SK-N-SH (cell line): Measurements from ENCODE around the gene SNX24.

Experiments used
- CTCF ChIP-seq: fragments of 200-600 bp; sonication (generic); IDR thresholded peaks from 2 replicates; pipeline ENCODE4 v1.6.1; 2017; ENCODE audit warnings: antibody characterized with exemption, mild to moderate bottlenecking, moderate library complexity
- ELF1 ChIP-seq: IDR thresholded peaks from 2 replicates; pipeline ENCODE4 v1.4.0; 2012
- NFIC ChIP-seq: IDR thresholded peaks from 2 replicates; pipeline ENCODE4 v1.4.0; 2012; ENCODE audit warnings: borderline replicate concordance
- RAD21 ChIP-seq: IDR thresholded peaks from 2 replicates; pipeline ENCODE4 v1.6.1; 2012; ENCODE audit warnings: mild to moderate bottlenecking, low read length
- SIN3A ChIP-seq: IDR thresholded peaks from 2 replicates; pipeline ENCODE4 v1.6.1; 2012; ENCODE audit warnings: low read depth, mild to moderate bottlenecking, low read length, moderate library complexity, borderline replicate concordance
- USF1 ChIP-seq: IDR thresholded peaks from 2 replicates; pipeline ENCODE4 v1.4.0; 2012; ENCODE audit warnings: low read depth, borderline replicate concordance
- USF2 ChIP-seq: fragments of 150-350 bp; IDR thresholded peaks from 2 replicates; pipeline ENCODE4 v1.6.1; 2017; ENCODE audit warnings: antibody characterized with exemption, low read length, low read depth, borderline replicate concordance
- YY1 ChIP-seq: IDR thresholded peaks from 2 replicates; pipeline ENCODE4 v1.4.0; 2012; ENCODE audit warnings: low read depth, mild to moderate bottlenecking

GRCh38 chr5:122880170-122880689 lies 34.8 kb downstream of the SNX24 start:
- TF ChIP-seq SIN3A (no peak), CTCF (no peak), USF1 (no peak), ELF1 (no peak), NFIC (no peak), RAD21 (no peak), YY1 (no peak), USF2 (no peak)
